ENCODE measurements around the gene VPS13D.

GRCh38 chr1:12433323-12434053 lies 203.7 kb downstream of the VPS13D start:
- TF ChIP-seq CTCF (IDR thresholded peaks at IDR 0.05 in 2 of 3, conservative IDR thresholded peaks at IDR 0.05 in 1 of 3; ENCODE audit: control insufficient read depth in 2 of 3, extremely low read depth in 1 of 3, insufficient read depth in 1 of 3, low read depth in 3 of 3, low read length in 3 of 3) (no peak), CHD2 (IDR thresholded peaks at IDR 0.05; ENCODE audit: borderline replicate concordance, low read depth, low read length) (no peak), PBX3 (IDR thresholded peaks at IDR 0.05; ENCODE audit: insufficient replicate concordance, low read depth, low read length) (no peak), TCF7 (IDR thresholded peaks at IDR 0.05; ENCODE audit: borderline replicate concordance) (no peak), POLR2A (IDR thresholded peaks at IDR 0.05; ENCODE audit: low read depth, low read length) (no peak), JUND (IDR thresholded peaks at IDR 0.05; ENCODE audit: low read depth, low read length) (no peak), FOS (IDR thresholded peaks at IDR 0.05; ENCODE audit: borderline replicate concordance, extremely low read depth, insufficient read length) (no peak), RFX5 (IDR thresholded peaks at IDR 0.05; ENCODE audit: low read depth, low read length) (no peak), PKNOX1 (IDR thresholded peaks at IDR 0.05) (no peak), BHLHE40 (IDR thresholded peaks at IDR 0.05; ENCODE audit: borderline replicate concordance in 1 of 2, low read depth in 2 of 2, low read length in 1 of 2) (no peak), ZBTB33 (IDR thresholded peaks at IDR 0.05) (no peak)
